Left cardiac atrium (tissue), 4 donors: ENCODE measurements around the gene SCN8A. TPM values are rescaled to one million over a fixed set of nuclear protein-coding genes. Genes with fewer than 3 reads are reported as not detected.
A peak's percentile ranks its signal among the peaks of the same experiment; 100 is the strongest.

Experiments used
- ATAC-seq, 2 donors: fragments of 200-7000 bp; cut with Tn5 transposase; one replicate each; pipeline ENCODE4 v1.9.1; 2020; ENCODE audit warnings: mild to moderate bottlenecking in 2 of 2, moderate library complexity in 2 of 2
- DNase-seq: peaks from one replicate; pipeline ENCODE4 v3.0.0-alpha.2; 2020
- intact Hi-C, 2 donors: fragments of 100-400 bp; cut with DNase I; formaldehyde crosslinking; loops; one replicate each; pipeline versions ENCODE4 v1.14.1 to v1.15.1; 2022 to 2023
- total RNA-seq, 2 donors: library from RNA; stranded (reverse); fragmentation: NEBNext Ultra II Directional; extraction: Animal tissue kit (Norgen Biotek cat#: 25700); gene quantifications; one replicate each; pipeline ENCODE4 v1.2.1, GENCODE V29; 2021
- donor health status: DM: no; HTN: yes; CAD: no.
- donor health status: DM: no; HTN: yes; CAD: no; lungs with severe emphysema.
- donor health status: DM: yes; HTN: yes; CAD: no.
- donor health status: Dilated cardiomyopathy.

The SCN8A gene
- total RNA-seq, 2 donors from 2014 or later: 0.21 to 0.41 TPM

GRCh38 chr12:51749206-51749985, 158.4 kb downstream of the SCN8A start:
- intact Hi-C loops: no loop called here

GRCh38 chr12:51749986-51750317, 158.9 kb downstream of the SCN8A start:
- intact Hi-C loops: no loop called here
- no peak for DNase-seq
- no peak for ATAC-seq

More at GRCh38 chr12:51749206-51749985, 158.4 kb downstream of the SCN8A start:
- ATAC-seq (no peak), DNase-seq (no peak)

GRCh38 chr12:51751661-51752060, 160.6 kb downstream of the SCN8A start:
- DNase-seq: peak; percentile 33
- ATAC-seq: peak; percentile 73 to 75
- intact Hi-C loops: no loop called here

GRCh38 chr12:51752234-51752889, 161.3 kb downstream of the SCN8A start:
- DNase-seq (peak; percentile 77), ATAC-seq (peak; percentile 94 to 98)
- intact Hi-C loops: no loop called here

GRCh38 chr12:51753980-51754675, 163.1 kb downstream of the SCN8A start:
- ATAC-seq: no peak
- intact Hi-C loops: no loop called here
- DNase-seq: no peak

- intact Hi-C loops: no loop called here
- no peak for DNase-seq
- no peak for ATAC-seq
Measured at GRCh38 chr12:51755251-51755650, 164.2 kb downstream of the SCN8A start.

GRCh38 chr12:51759175-51759574, 168.1 kb downstream of the SCN8A start:
- DNase-seq (no peak), ATAC-seq (no peak)
- intact Hi-C loops: no loop called here

- DNase-seq (no peak), ATAC-seq (no peak)
- intact Hi-C loops: no loop called here
Measured at GRCh38 chr12:51759695-51760094, 168.7 kb downstream of the SCN8A start.

- ATAC-seq: no peak
- no peak for DNase-seq
- intact Hi-C loops: no loop called here
Measured at GRCh38 chr12:51760231-51760630, 169.2 kb downstream of the SCN8A start.

GRCh38 chr12:51763743-51764142, 172.7 kb downstream of the SCN8A start:
- no peak for DNase-seq
- intact Hi-C loops: no loop called here
- ATAC-seq: no peak

GRCh38 chr12:51766067-51766676, 175.1 kb downstream of the SCN8A start:
- ATAC-seq (no peak), DNase-seq (no peak)
- intact Hi-C loops: no loop called here

- peak in 1 of 2 donors; percentile 76 for ATAC-seq
- no peak for DNase-seq
- intact Hi-C loops: no loop called here
Measured at GRCh38 chr12:51771008-51771407, 180.0 kb downstream of the SCN8A start.

- DNase-seq (no peak), ATAC-seq (peak; percentile 27 to 72)
- intact Hi-C loops: no loop called here
Measured at GRCh38 chr12:51773145-51773869, 182.3 kb downstream of the SCN8A start.

GRCh38 chr12:51774933-51775332, 183.9 kb downstream of the SCN8A start:
- DNase-seq: no peak
- ATAC-seq: no peak
- intact Hi-C loops: no loop called here

- ATAC-seq: no peak
- intact Hi-C loops: no loop called here
Measured at GRCh38 chr12:51777457-51777856, 186.4 kb downstream of the SCN8A start.

GRCh38 chr12:51777973-51778372, 186.9 kb downstream of the SCN8A start:
- intact Hi-C loops: no loop called here
- DNase-seq (no peak), ATAC-seq (no peak)

More at GRCh38 chr12:51777457-51777856, 186.4 kb downstream of the SCN8A start:
- no peak for DNase-seq

GRCh38 chr12:51779876-51780275, 188.8 kb downstream of the SCN8A start:
- ATAC-seq (no peak), DNase-seq (no peak)
- intact Hi-C loops: no loop called here

- ATAC-seq (no peak), DNase-seq (no peak)
- intact Hi-C loops: no loop called here
Measured at GRCh38 chr12:51784688-51785087, 193.7 kb downstream of the SCN8A start.

GRCh38 chr12:51785906-51786305, 194.9 kb downstream of the SCN8A start:
- intact Hi-C loops: no loop called here
- no peak for DNase-seq
- no peak for ATAC-seq
